ENCODE results near the gene CCDC57.

GRCh38 chr17:82090549-82091263, 121.9 kb downstream of the CCDC57 start:
- TF ChIP-seq, protein P1, sequence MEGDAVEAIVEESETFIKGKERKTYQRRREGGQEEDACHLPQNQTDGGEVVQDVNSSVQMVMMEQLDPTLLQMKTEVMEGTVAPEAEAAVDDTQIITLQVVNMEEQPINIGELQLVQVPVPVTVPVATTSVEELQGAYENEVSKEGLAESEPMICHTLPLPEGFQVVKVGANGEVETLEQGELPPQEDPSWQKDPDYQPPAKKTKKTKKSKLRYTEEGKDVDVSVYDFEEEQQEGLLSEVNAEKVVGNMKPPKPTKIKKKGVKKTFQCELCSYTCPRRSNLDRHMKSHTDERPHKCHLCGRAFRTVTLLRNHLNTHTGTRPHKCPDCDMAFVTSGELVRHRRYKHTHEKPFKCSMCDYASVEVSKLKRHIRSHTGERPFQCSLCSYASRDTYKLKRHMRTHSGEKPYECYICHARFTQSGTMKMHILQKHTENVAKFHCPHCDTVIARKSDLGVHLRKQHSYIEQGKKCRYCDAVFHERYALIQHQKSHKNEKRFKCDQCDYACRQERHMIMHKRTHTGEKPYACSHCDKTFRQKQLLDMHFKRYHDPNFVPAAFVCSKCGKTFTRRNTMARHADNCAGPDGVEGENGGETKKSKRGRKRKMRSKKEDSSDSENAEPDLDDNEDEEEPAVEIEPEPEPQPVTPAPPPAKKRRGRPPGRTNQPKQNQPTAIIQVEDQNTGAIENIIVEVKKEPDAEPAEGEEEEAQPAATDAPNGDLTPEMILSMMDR (IDR thresholded peaks at IDR 0.05; ENCODE audit: low read depth, low read length, missing input control) = no peak
- TF ChIP-seq ZBTB33 (IDR thresholded peaks at IDR 0.05) = no peak
- TF ChIP-seq YY1 (IDR thresholded peaks at IDR 0.05) = no peak
- TF ChIP-seq REST (IDR thresholded peaks at IDR 0.05) = no peak
- TF ChIP-seq TAF1 (conservative IDR thresholded peaks at IDR 0.05) = no peak
- no peak for TF ChIP-seq HNF4A (conservative IDR thresholded peaks at IDR 0.05)
- TF ChIP-seq GABPA (IDR thresholded peaks at IDR 0.05 in 1 of 2, conservative IDR thresholded peaks at IDR 0.05 in 1 of 2) = no peak
- no peak for TF ChIP-seq JUND (IDR thresholded peaks at IDR 0.05)
- no peak for TF ChIP-seq EGR1 (IDR thresholded peaks at IDR 0.05; ENCODE audit: low read depth in 2 of 2)
- TF ChIP-seq, protein P2, sequence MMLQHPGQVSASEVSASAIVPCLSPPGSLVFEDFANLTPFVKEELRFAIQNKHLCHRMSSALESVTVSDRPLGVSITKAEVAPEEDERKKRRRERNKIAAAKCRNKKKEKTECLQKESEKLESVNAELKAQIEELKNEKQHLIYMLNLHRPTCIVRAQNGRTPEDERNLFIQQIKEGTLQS (IDR thresholded peaks at IDR 0.05) = no peak
- TF ChIP-seq MAX (IDR thresholded peaks at IDR 0.05) = no peak
- TF ChIP-seq RAD21 (IDR thresholded peaks at IDR 0.05) = no peak
- no peak for TF ChIP-seq RXRA (IDR thresholded peaks at IDR 0.05)
- TF ChIP-seq SP1 (IDR thresholded peaks at IDR 0.05) = no peak

Data from liver (tissue), 3 donors.